Chondrocyte (in vitro differentiated cells): Measurements from ENCODE around the gene ALK. TPM values are rescaled to one million over a fixed set of nuclear protein-coding genes. Genes with fewer than 3 reads are reported as not detected.
A peak's percentile ranks its signal among the peaks of the same experiment; 100 is the strongest.

Source experiments
- DNase-seq: peaks from one replicate; pipeline ENCODE4 v3.0.0; 2021; ENCODE audit warnings: mixed read lengths, low spot score
- H3K27ac Mint-ChIP-seq: one replicate; pipeline ENCODE4 v1.8.0; 2021; ENCODE audit warnings: mild to moderate bottlenecking, moderate library complexity, mixed read lengths; ENCODE audit not compliant: unreplicated experiment
- H3K27me3 Mint-ChIP-seq: 2 replicates; pipeline ENCODE4 v1.8.0; 2021; ENCODE audit warnings: low read depth, mixed read lengths
- H3K36me3 Mint-ChIP-seq: 2 replicates; pipeline ENCODE4 v1.8.0; 2021; ENCODE audit warnings: low read depth, mixed read lengths
- H3K4me1 Mint-ChIP-seq: 2 replicates; pipeline ENCODE4 v1.8.0; 2021; ENCODE audit warnings: low read depth, mild to moderate bottlenecking, mixed read lengths
- H3K4me3 Mint-ChIP-seq: one replicate; pipeline ENCODE4 v1.8.0; 2021; ENCODE audit warnings: mild to moderate bottlenecking, moderate library complexity, mixed read lengths; ENCODE audit not compliant: unreplicated experiment
- H3K9me3 Mint-ChIP-seq: 2 replicates; pipeline ENCODE4 v1.8.0; 2021; ENCODE audit warnings: low read depth, mixed read lengths
- total RNA-seq: library from RNA; stranded (reverse); gene quantifications from 3 replicates; pipeline ENCODE4 v1.2.1, GENCODE V29; 2021
- TF ChIP-seq, protein P1 (sequence below): fragments of 200-600 bp; sonication (generic); IDR thresholded peaks from 2 replicates; pipeline ENCODE4 v1.5.0; 2021; ENCODE audit warnings: antibody characterized with exemption, mild to moderate bottlenecking, moderate library complexity

The ALK gene
- total RNA-seq, 1 donor from 2014 or later = 0.07 TPM

DNA sequence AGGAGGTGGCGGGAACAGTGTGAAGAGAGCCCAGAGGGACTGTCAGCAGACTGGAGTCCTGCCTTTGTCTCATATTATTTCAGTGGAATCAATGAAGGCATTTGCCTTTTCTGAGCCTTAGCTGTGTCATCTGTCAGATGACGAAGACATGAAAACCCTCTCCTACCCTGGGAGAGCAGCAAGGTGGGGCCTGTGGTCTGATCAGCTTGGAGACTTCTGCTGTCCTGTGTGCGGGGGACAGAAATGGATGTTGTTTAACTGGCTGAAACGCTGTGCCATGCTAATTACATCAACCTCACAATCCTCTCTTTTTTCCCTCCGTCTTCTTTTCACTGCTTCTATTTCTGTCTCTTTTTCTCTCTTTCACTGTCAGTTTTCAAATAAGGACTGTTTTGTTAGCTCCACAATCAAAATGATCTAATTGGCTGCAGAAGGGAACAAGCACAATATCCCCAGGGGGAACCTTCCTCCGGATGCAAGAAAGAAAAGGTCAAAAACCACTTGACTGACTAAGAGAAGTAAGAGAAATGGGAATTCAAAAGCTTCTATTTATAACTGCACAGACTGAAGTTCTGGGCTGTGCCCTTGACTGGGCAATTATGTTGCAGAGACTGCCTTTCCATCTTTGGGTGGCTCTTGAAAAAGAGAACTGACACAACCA is 466.1 kb downstream of the ALK start:
- no peaks in the 10 kb centered on the region for H3K9me3 Mint-ChIP-seq
- TF ChIP-seq, protein P1, sequence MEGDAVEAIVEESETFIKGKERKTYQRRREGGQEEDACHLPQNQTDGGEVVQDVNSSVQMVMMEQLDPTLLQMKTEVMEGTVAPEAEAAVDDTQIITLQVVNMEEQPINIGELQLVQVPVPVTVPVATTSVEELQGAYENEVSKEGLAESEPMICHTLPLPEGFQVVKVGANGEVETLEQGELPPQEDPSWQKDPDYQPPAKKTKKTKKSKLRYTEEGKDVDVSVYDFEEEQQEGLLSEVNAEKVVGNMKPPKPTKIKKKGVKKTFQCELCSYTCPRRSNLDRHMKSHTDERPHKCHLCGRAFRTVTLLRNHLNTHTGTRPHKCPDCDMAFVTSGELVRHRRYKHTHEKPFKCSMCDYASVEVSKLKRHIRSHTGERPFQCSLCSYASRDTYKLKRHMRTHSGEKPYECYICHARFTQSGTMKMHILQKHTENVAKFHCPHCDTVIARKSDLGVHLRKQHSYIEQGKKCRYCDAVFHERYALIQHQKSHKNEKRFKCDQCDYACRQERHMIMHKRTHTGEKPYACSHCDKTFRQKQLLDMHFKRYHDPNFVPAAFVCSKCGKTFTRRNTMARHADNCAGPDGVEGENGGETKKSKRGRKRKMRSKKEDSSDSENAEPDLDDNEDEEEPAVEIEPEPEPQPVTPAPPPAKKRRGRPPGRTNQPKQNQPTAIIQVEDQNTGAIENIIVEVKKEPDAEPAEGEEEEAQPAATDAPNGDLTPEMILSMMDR = no peak
- peaks cover 29% of the 10 kb centered on the region for H3K4me1 Mint-ChIP-seq
- H3K36me3 Mint-ChIP-seq = no peaks in the 10 kb centered on the region
- peak overlapping the region; percentile 68 for H3K27ac Mint-ChIP-seq
- no peak for DNase-seq
- H3K4me3 Mint-ChIP-seq = peak overlapping the region; percentile 4
- no peaks in the 10 kb centered on the region for H3K27me3 Mint-ChIP-seq

DNA sequence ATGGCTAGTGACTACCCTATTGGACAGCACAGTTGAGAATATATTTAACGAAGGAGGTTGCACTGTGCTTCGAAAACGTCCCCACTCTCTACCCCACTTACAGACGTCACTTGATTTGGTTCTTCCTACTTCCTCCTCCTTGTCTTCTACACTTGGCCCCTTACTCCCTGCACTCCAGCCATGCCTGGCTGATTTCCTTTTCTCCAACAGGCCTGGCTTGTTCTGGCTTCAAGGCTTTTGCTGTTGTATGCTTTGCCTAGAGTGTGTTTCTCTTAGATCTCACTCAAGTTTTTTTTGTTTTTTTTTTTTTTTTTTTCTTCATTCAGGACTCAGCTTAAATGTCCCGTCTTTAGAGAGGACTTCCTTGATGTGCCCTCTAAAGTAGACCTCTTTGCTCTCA is 469.4 kb downstream of the ALK start:
- Mint-ChIP-seq H3K27ac (no peak overlapping the region), H3K9me3 (no peaks in the 10 kb centered on the region), H3K4me3 (no peak overlapping the region), H3K4me1 (peaks cover 17% of the 10 kb centered on the region), H3K36me3 (no peaks in the 10 kb centered on the region), H3K27me3 (peaks cover 2% of the 10 kb centered on the region)
- no peak for DNase-seq
- TF ChIP-seq, protein P1 = no peak

DNA sequence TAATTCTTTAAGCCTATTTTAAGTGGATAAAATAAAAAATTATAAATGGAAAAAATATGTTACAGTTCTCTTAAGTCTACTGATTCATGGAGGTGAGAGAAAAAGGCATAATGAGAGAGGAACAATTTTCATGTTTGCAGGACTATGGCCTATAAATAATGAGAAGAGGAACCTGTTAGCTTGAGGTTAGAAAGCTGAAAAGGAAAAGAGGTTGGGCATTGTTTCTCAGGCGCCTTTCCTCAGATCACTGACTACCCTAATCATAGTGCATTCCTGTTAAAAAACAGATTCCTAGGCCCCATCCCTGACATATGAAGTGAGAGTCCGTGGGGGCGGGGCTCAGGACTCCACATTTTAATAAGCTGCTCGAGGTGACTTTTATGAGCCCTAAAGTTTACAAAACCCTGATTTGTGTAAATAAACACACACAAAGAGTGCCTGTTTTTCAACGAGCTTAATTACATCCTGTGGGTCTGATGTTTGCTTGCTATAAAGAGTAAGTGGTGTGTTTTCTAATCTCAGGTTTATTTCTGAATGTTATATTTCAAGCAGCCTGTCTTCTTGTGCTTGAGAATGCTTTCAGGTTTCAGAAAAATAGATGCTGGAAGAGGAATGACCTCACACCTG is 470.7 kb downstream of the ALK start:
- Mint-ChIP-seq H3K4me3 (no peak overlapping the region), H3K4me1 (peaks cover 10% of the 10 kb centered on the region), H3K27me3 (peaks cover 2% of the 10 kb centered on the region), H3K36me3 (no peaks in the 10 kb centered on the region), H3K27ac (no peak overlapping the region), H3K9me3 (no peaks in the 10 kb centered on the region)
- TF ChIP-seq, protein P1 = no peak
- DNase-seq = no peak

DNA sequence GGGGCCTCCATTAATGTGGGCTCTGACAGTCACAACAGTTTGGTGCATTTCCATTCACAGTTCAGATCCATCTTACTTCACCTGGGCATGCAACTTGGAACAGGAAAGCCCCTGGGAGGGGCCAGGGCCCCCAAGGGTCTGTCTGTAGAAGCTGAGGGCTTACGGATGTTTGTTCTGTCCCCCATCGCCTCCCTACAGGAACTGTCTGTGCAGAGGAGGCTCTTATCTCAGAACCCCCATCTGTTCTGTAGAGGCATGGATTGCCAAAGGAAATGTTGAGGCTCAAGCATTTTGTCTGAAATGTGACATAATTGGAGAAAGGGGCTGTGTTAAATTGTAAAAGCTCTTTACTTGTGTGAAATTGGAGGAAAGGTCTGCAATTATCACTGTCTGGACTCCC is 471.9 kb downstream of the ALK start:
- Mint-ChIP-seq H3K9me3 (no peaks in the 10 kb centered on the region), H3K4me3 (no peak overlapping the region), H3K27me3 (peaks cover 2% of the 10 kb centered on the region), H3K4me1 (no peaks in the 10 kb centered on the region), H3K36me3 (no peaks in the 10 kb centered on the region), H3K27ac (no peak overlapping the region)
- no peak for DNase-seq
- TF ChIP-seq, protein P1 = no peak

DNA sequence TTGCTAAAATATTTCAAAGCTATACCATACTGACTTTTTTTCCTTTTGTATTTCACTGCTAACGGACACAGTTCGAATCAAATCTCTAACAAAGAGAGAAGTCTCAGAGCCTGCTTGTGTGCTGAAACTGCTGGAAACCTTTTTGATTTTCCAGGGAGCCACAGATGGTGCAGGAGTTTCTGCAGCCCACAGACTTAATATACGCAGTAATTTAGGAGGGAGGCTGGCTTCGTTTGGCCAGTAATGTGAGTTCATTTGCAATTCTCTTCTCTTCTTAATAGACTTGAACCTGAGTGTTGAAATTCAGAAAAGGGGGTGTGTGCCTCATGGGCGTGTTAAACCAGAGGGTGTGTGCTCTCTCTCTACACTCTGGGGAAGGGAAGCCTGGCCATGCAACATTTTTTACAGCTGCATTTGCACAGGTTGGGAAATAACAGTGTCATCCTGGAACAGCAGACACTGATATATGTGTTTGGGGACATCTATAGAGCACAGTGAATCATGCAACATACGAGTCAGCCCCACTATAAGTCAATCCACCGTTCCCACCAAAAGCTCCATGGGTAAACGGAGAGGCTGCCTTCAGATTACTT is 473.2 kb downstream of the ALK start:
- no peak for DNase-seq
- no peaks in the 10 kb centered on the region for H3K36me3 Mint-ChIP-seq
- no peaks in the 10 kb centered on the region for H3K9me3 Mint-ChIP-seq
- no peak overlapping the region for H3K27ac Mint-ChIP-seq
- peaks cover 11% of the 10 kb centered on the region for H3K4me1 Mint-ChIP-seq
- no peak overlapping the region for H3K4me3 Mint-ChIP-seq
- peaks cover 2% of the 10 kb centered on the region for H3K27me3 Mint-ChIP-seq
- TF ChIP-seq, protein P1 = no peak
